ENCODE data around the gene PSMD12.
"Not testable (repeated sequence)": the region's sequence is repeated elsewhere in the genome, so short reads cannot be mapped to it uniquely, and the experiment has no call there.

The PSMD12 gene

GRCh38 chr17:67366193-67367157 lies at the start of gene PSMD12:
PSMD12 (minus strand) TSS chr17:67366577; CDS start chr17:67366519, 58 bp downstream.
- peak; percentile 98 for DNase-seq

DNA sequence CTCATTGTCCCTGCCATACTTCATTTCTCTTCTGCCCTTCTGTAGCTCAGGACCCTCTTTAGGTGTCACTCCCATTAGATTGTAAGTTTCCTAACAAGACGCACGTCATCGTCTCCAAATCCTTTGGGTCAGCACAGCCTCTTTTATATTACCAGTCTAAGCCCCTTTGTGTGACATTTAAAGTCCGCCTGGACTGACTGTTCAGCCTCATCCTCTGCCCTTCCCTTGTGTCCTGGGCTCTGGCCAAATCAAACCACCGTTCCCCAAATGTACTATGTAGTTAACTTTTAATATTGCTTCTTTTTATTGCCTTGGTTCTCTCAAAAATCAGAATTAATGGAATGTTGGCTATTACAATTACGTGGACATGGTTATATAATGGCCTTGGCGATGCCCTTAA lies 48.9 kb upstream of the PSMD12 start:
- no peak for DNase-seq

- DNase-seq: no peak
Measured at GRCh38 chr17:67414559-67414958, 48.2 kb upstream of the PSMD12 start.

GRCh38 chr17:67414130-67414529 lies 47.8 kb upstream of the PSMD12 start:
- DNase-seq: no peak

DNA sequence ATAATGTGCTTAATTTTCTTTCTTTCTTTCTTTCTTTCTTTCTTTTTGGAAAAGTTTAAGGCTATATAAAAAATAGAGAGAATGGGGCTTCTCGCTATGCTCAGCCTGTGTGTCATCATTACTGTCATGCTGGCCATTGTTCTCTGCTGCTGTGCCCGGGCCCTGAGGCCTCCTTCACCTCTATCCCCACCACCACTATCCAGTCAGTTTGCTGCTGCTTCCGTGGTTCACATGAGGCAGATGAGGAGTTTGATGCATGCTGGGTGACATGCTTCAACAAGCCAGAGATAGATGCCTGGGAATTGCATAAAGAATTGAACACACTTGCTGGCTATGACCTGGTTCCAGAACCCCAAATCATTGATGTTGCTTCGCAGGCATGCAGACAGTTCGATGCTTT lies 47.0 kb upstream of the PSMD12 start:
- DNase-seq: no peak

- no peak for DNase-seq
Measured at GRCh38 chr17:67412941-67413340, 46.6 kb upstream of the PSMD12 start.

GRCh38 chr17:67412032-67412431 lies 45.7 kb upstream of the PSMD12 start:
- DNase-seq: no peak

DNA sequence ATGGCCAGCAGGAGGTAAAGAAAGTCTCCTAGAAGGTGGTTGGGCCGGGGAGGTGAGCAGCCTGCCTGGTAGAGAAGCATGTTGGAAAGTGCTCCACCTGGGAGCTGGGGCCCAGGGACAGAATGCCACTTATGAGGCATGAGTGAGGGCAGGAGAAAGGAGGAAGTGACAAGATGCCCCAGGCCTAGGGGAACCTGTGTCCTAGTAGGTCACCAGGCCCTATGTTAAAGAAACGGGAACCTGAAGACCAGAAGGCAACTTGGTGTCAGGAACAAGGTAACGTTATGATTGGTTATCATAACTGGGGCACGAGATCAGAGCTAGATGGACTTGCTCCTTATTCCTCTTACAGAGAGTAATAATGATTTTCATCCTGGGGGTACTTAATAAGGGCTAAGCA lies 45.0 kb upstream of the PSMD12 start:
- DNase-seq: no peak

DNA sequence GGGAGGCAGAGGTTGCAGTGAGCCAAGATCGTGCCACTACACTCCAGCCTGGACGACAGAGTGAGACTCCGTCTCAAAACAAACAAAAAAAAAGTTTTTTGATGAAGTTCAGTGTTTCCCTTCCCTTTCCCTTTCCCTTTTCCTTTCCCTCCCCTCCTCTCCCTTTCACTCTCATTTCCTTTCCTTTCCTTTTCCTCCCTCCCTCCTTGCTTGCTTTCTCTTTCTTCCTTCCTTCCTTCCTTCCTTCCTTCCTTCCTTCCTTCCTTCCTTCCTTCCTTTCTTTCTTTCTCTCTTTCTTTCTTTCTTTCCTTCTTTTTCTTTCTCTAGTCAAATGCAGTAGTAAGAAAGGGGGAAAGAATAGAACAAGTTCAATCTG lies 42.1 kb upstream of the PSMD12 start:
- DNase-seq: not testable (repeated sequence)

- DNase-seq: no peak
Measured at GRCh38 chr17:67403483-67403882, 37.1 kb upstream of the PSMD12 start.

DNA sequence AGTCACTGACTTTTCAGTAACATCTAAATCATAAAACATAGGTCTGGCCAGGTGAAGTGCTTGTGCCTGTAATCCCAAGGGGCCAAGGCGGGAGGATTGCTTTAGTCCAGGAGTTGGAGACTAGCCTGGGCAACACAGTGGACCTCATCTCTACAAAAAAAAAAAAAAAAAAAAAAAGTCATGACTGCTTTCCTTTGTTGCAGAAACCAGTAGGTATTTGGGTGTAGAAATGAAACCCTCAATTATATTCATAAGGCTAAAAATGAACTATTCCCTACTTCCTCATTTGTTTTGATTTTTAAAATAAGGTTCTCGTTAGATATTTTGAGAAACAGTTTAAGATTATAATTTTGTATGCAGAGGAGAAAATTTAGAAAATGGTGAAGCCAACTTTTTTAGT lies 36.7 kb upstream of the PSMD12 start:
- DNase-seq: no peak

DNA sequence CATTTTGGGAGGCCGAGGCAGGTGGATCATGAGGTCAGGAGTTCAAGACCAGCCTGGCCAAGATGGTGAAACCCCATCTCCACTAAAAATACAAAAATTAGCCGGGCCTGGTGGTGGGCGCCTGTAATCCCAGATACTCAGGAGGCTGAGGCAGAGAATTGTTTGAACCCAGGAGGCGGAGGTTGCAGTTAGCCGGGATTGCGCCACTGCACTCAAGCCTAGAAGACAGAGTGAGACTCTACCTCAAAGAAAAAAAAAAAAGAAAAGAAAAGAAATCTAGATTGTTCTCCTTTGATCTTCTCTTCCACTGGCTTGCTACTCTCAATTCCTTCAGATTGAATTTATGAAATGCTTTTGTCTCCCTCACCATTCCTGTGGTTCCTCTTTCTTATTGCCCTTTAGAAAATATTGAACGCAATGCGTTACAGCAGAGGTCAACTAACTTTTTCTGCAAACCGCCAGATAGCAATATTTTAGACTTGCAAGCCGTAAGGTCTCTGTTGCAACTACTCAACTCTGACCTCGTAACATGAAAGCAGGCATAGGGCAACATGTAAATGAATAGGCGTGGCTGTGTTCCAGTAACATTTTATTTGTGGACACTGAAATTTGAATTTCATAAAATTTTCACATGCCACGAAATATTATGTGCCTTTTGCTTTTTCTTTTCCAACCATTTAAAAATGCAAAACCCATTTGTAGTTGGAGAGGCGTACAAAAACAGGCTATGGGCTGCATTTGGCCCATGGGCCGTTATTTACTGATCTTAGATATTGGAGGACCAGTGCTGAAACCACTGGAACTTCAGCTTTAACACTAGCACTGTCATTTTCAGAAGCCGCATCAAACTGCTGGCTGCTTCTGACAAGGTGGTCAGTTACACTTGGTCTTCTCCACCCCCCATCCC lies 35.5 kb upstream of the PSMD12 start:
- no peak for DNase-seq

DNA sequence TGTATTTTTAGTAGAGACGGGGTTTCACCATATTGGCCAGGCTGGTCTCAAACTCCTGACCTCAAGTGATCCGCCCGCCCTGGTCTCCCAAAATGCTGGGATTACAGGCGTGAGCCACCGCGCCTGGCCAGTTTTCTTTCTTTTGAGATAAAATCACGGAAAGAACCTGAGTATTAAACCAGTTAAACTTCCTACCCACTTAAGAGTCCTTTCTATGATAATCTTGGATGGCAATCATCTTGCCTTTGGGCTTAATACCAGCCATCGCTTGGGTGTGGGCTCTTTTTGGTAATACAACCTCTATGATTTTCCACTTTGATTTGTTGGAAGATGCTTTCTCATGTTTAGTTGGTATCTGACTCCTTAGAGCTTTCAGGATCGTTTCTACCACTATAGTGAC lies 34.7 kb upstream of the PSMD12 start:
- DNase-seq: no peak

DNA sequence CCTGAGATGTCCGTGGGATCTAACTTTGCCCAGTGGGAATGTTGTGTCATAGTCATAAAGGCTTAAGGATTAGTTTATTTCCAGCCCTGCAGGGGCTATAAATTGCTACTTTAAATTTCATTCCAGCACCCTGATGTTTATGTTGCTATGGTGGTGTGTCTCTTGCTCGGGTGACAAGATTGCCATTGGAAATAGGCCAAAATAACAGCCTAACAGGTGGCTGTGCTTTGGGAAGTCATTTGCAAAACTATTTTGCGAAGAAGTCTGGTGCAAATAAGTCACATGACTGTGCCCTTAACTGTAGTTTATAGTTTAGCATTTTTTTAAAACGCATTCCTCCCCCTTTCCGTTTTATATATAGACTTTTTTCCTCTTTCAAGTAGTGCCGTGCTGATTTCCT lies 33.8 kb upstream of the PSMD12 start:
- DNase-seq: no peak

GRCh38 chr17:67399676-67400075 lies 33.3 kb upstream of the PSMD12 start:
- DNase-seq: no peak

GRCh38 chr17:67393809-67394397 lies 27.5 kb upstream of the PSMD12 start:
- DNase-seq: no peak

DNA sequence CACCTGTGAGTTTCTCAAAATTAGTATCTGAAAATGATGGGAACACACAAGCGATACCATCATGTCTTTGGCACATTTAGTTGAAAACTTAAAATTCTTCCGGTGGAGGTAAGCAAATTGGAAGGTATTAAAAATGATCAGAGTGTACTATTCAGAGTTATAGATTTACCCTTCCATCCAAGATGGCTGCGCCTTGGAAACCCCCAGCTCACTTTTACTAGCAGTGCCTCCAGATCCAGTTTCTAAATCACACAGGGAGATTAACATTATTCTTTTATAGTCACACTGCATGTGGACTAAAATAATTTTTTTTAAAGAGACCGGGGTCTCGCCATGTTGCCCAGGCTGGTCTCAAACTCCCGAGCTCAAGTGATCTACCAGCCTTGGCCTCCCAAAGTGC lies 25.7 kb upstream of the PSMD12 start:
- DNase-seq: no peak

DNA sequence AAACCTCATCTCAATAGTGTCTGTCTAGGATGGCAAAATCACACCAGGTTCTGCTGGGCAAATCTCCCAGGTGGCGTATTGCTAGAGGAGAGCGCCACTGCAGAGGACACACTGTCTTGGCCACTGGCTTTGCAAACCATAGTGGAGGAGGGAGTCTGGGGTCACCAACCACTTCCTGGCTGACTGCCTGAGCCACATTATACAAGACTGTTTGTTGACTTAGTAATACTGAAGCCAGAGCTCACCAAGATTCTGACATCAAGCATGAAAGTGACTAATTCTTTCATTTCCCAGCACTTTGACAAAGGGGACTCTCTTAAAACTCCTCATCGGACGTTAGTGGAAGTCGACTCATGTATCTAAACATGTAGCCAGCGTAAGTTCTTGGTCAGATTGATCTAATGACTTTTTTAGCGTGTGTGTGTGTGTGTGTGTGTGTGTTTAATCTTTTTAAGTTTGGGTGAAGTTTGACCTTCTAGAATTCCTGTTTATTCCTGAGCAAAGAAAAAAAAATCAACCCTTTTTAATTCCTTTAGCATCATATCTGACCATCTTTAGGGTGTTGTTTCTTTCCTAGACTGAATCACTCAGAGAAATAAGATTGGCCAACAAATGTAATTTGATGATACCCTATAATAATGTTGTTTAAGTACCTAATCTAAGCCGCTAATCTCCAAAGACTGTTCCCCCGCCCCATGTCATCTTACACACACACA lies 24.4 kb upstream of the PSMD12 start:
- peak; percentile 81 for DNase-seq

GRCh38 chr17:67390006-67390645 lies 23.7 kb upstream of the PSMD12 start:
- no peak for DNase-seq

DNA sequence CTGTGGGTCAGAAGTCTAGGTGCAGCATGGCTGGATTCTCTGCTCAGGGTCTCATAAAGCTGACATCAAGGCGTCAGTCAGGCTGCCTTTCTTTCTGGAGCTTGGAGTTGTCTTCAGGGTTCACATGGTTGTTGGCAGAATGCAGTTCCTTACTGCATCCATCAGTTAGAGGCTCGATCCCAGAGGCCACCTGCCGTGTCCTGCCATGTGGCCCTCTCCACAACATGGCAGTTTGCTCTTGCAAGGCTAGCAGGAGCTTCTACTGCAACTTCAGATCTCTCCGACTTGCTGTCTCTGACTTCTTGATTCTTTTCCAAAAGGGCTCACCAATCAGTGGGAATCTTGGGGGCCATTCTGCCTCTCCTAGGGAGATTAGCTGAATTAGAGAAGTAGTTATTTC lies 22.6 kb upstream of the PSMD12 start:
- DNase-seq: no peak

DNA sequence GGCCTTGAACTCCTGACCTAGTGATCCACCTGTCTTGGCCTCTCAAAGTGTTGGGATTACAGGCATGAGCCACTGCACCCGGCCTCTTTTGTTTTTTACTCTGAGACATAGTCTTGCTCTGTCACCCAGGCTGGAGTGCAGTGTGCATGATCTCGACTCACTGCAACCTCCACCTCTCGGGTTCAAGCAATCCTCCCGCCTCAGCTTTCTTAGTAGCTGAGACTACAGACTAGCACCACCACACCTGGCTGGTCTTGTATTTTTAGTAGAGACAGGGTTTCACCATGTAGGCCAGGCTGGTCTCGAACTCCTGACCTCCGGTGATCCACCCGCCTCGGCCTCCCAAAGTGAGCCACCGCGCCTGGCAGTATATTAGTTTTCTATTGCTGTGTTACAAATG lies 22.2 kb upstream of the PSMD12 start:
- DNase-seq: not testable (repeated sequence)

DNA sequence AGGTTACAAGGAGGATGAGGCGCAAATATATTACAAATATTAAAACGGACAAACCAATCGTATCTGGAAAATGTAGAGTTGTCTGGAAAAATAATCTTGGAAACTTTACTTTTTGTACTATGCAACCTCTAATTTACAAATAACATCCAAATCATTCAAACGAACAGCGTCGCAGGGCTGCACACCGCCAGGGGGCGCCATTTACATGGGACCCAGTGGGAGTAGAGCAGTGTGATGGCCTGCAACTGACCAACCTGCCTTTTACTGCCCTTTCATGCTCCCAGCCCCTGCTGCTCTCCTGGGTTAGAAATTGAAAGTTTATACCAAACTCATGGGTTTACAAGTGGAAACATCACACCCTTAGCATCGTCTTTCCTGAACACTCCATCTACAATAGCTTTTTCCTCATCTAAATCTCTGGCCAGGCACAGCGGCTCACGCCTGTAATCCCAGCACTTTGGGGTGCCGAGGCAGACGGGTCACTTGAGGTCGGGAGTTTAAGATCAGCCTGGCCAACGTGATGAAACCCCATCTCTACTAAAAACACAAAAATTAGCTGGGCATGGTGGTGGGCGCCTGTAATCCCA lies 20.7 kb upstream of the PSMD12 start:
- peak; percentile 75 for DNase-seq
